HG03432 (cell line): ENCODE data around the gene STAB1.

Experiments used
- ATAC-seq: cut with Tn5 transposase; IDR thresholded peaks from one replicate; pipeline ENCODE4 v1.9.1; 2021; ENCODE audit warnings: mild to moderate bottlenecking, moderate library complexity; ENCODE audit not compliant: unreplicated experiment

The STAB1 gene

DNA sequence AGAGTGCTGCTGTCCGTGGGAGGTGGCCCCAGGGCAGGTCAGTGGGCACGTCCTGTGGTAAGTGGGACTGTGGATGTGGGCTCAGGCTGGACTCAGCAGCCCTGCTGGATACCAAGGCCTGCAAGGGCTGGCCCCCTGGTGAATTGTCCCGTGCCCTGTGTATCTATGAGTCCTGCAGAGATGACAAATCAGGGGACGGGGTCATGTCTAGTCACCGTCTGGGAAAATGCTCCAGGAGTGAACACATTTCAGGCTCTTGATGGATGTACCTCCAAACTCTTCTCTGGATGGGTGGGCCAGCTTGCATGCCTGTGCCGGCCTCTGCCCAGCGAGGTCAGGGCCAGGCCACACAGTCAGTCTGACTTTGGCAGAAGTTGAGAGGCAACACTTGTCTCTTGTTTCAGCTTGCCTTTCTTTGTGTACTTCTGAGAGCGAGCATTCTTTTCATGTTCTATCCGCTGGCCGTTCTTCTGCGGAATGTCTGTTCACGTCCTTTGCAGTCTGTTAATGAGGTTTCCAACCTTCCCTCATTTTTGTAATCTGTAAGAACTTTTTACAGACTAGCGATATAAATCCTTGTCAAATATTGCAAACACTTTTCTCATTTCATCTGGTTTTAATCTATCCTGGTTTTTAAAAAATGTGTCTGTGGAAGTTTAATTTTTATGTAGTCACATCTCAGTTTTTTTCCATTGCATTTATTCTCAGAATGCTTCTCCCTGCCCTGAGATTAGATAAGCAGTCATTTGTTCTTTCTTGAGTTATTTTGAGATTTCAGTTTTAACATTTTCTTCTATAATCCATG is 11.4 kb upstream of the STAB1 start:
- ATAC-seq: no peak

DNA sequence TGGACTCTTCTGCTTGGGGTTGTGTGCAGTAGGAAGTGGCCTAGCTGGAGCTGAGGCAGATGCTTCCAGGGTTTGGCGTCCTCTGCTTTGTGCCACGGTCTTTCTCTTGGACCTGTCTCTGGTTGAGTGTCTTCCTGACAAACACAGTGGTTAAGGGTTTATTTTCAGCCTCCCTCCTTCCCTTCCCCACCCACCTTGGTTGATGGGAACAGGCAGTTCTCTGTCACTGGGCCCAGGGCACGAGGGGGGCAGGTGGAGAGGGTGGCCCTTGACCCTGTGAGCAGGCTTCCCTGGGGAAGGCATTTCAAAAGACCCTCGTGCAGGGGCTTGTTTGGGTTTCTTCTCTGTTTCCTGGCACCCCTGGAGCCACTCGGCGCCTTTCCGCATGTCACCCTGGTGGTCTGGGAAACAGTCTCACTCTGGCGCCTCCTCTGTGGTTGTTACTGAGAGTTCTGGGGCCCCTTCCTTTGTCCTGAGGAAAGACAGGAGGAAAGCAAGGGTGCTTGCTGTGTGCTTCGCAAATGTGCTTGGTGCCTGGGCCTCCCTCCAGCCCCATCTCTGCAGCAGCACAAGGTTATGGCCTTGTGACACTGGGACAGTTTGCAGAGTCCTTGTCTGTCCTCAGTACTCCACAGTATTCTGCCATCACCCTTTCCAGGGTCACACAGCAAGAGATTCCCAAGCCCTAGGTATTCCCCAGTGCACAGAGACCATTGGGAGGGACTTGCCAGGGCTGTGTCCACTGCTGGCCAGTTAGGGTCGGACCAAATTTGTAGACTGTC is 10.3 kb upstream of the STAB1 start:
- no peak for ATAC-seq

DNA sequence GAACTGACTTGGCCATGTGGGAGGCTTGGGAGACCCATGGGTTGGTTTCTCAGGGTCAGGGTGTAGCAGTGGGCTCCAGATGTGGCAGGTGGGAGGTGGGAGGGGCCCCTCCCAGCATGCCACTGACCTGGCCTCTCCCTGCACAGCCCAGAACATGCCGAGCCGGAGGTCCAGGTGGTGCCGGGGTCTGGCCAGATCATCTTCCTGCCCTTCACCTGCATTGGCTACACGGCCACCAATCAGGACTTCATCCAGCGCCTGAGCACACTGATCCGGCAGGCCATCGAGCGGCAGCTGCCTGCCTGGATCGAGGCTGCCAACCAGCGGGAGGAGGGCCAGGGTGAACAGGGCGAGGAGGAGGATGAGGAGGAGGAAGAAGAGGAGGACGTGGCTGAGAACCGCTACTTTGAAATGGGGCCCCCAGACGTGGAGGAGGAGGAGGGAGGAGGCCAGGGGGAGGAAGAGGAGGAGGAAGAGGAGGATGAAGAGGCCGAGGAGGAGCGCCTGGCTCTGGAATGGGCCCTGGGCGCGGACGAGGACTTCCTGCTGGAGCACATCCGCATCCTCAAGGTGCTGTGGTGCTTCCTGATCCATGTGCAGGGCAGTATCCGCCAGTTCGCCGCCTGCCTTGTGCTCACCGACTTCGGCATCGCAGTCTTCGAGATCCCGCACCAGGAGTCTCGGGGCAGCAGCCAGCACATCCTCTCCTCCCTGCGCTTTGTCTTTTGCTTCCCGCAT is 7.9 kb upstream of the STAB1 start:
- no peak for ATAC-seq

DNA sequence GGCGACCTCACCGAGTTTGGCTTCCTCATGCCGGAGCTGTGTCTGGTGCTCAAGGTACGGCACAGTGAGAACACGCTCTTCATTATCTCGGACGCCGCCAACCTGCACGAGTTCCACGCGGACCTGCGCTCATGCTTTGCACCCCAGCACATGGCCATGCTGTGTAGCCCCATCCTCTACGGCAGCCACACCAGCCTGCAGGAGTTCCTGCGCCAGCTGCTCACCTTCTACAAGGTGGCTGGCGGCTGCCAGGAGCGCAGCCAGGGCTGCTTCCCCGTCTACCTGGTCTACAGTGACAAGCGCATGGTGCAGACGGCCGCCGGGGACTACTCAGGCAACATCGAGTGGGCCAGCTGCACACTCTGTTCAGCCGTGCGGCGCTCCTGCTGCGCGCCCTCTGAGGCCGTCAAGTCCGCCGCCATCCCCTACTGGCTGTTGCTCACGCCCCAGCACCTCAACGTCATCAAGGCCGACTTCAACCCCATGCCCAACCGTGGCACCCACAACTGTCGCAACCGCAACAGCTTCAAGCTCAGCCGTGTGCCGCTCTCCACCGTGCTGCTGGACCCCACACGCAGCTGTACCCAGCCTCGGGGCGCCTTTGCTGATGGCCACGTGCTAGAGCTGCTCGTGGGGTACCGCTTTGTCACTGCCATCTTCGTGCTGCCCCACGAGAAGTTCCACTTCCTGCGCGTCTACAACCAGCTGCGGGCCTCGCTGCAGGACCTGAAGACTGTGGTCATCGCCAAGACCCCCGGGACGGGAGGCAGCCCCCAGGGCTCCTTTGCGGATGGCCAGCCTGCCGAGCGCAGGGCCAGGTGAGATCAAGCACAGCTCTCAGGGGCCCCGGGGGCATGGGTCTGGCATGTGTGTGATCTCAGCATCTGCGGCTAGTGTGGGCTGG is 7.1 kb upstream of the STAB1 start:
- ATAC-seq: no peak

DNA sequence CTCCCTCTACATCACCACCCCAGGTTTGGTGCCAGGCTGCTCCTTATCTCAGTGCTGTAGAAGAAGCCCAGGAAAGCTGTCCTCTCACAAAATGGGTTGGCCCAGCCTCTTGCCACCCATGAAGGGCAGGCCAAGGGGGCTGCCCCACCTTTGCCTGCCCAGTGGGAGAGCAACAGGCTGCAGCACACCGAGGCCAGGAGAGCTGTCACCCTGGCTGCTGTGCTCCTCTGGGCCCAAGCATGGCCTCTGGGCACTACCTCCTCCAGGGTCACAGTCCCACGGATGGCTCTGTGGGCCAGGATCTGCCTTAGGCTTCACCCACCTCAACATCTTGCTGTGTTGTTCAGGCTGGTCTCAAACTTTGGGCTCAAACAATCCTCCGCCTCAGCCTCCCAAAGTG is 6.4 kb upstream of the STAB1 start:
- ATAC-seq: no peak

DNA sequence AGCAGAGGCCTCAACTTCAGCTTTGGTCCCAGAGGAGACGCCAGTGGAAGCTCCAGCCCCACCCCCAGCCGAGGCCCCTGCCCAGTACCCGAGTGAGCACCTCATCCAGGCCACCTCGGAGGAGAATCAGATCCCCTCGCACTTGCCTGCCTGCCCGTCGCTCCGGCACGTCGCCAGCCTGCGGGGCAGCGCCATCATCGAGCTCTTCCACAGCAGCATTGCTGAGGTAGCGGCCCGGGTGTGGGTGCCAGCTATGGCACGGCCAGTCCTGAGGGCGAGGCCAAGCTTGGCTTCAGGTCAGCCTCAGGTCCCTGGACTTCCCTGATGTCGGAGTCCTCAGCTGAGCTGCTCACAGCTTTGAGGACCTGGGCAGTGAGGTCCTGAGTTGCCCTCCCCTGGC is 5.7 kb upstream of the STAB1 start:
- ATAC-seq: no peak

DNA sequence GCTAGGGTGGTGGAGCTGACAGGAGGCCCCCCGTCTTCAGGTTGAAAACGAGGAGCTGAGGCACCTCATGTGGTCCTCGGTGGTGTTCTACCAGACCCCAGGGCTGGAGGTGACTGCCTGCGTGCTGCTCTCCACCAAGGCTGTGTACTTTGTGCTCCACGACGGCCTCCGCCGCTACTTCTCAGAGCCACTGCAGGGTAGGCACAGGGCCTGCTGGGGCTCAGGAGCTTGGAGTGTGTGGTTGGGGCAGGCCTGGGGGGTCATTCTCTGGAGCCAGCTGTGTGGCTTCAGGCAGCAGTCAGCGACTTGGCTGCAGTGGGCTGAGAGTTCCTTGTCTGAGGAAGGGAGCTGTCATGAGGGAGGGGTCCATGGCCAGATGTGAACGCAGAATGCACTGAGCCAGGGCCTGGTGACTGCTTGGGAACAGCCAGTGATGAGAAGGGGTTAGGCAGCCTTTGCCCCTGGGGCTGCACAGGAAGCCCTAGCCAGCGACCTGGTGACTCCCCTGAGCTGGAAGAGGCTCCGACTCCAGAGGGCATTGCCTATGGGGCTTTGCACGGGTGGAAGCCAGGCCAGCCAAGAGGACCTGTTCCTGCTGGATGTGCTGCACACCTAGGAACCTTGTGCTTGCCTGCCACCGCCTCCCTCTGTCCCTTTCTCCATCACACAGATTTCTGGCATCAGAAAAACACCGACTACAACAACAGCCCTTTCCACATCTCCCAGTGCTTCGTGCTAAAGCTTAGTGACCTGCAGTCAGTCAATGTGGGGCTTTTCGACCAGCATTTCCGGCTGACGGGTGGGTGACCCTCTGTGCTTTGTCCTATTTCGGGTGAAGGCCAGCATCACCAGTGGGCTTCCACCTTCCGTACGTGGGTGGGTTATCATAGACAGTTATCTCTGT is 4.9 kb upstream of the STAB1 start:
- no peak for ATAC-seq

DNA sequence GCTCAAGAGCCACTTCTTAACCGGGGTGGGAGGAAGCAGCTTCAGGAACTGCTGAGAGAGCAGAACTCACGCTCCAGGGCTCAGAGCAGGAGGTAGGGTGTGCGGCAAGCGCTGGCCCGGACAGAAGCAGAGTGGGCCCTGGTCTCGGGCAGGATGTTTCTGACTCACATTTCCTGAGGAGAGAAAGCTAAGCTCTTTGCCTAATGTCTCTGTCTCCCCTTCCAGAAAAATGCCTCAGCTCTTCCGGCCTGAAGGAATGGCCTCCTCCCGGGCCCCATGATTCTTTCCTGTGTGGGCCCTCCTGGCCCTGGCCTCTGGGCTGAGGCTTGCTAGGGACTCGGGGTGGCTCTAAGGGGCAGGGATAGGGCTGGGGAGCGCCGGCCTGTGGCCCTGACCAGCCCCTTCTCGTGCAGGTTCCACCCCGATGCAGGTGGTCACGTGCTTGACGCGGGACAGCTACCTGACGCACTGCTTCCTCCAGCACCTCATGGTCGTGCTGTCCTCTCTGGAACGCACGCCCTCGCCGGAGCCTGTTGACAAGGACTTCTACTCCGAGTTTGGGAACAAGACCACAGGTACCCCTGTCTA is 4.1 kb upstream of the STAB1 start:
- ATAC-seq: no peak

DNA sequence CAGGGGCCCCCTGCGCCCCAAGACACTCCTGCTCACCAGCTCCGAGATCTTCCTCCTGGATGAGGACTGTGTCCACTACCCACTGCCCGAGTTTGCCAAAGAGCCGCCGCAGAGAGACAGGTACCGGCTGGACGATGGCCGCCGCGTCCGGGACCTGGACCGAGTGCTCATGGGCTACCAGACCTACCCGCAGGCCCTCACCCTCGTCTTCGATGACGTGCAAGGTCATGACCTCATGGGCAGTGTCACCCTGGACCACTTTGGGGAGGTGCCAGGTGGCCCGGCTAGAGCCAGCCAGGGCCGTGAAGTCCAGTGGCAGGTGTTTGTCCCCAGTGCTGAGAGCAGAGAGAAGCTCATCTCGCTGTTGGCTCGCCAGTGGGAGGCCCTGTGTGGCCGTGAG is 3.1 kb upstream of the STAB1 start:
- ATAC-seq: no peak

DNA sequence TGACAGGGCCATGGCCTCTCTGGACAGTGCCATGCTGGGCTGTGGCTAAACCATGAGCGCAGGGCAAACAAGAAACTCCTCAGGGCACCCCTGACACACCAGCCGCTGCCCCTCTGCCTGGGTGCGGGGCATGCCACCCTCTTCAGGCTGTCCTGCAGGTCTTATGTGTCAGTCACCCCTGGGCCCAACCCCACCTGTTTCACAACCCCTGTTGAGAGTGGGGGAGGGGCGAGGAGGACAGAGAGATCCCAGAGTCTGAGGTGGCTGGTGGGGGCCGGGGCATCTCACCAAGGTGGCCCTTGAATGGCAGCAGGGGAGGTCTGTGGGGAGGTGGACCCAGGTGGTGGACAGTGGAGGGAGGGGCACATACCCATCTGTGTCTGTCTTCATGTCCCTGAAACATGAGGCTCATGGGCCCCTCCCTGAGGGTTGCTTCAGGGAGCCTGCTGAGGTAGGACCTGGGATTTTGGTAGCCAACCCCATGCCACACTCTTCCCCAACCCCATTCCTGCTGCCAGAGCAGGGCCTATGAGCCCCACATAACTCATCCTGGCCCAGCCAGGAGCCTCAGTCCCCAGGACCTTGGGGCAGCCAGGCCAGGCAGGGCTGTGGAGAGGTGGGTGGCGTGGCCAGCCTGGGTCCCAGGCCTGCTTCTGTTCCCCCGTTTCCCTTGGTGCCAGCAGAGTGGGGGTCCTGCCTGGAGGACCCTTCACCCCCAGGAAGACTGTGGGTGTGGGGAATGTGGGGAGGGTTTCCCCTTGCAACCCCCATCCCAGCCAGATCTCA is 1.7 kb upstream of the STAB1 start:
- ATAC-seq: no peak

DNA sequence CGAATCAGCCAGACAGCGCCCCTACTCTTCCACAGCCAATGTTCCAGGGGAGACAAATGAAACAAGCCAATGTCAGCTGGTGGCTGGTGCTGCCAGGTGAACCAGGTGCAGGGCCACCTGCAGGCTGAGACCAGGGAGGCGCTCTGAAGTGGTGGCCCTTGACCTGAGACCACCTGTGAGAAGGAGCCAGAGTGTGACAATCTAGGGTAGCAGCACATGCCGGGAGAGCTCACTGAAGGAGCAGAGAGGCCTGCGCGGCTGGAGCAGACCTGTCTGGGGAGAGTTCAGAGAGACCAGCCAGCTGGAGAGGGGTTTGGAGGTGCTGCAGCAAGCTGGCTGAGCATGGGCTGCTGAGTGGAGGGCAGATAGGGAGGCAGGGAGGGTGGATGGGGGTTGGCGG is 693 bp upstream of the STAB1 start:
- no peak for ATAC-seq

DNA sequence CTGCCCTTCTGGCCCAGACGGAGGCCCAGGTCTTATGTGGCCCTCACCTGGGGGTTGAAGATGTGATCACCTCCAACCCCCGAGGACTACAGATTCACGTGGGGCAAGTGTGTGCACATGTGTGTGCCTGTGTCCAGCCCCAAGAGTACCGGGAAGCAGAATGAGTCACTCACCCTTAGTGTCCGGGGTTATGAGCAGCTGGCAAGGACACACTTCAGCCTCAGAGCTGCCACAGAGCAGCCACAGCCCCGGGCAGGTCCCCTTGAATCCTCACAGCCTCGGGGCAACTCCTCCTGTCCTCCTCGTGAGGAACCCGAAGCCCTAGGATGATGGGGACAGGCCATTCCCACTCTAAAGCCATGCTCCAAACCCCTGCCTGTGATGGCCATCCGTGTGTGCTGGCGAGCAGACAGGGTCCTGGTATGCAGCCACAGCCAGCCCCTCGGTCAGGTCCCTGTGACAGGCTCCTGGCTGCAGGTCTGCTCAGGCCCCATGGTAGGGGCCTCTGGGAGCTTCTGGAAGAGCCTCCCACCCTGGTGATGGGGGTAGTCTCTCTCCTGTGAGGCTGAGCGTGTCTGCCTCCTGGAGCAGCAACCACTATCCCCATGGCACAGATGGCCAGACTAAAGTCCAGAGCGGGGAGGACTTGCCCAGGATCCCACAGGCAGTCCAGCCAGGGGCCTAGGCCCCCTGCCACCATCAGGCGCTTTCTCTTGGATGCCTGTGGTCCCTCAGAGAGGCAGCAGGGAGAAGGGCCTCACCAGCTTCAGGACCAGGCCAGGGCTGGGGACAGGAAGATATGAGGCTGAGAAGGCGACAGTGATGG is 852 bp downstream of the STAB1 start:
- ATAC-seq: no peak

DNA sequence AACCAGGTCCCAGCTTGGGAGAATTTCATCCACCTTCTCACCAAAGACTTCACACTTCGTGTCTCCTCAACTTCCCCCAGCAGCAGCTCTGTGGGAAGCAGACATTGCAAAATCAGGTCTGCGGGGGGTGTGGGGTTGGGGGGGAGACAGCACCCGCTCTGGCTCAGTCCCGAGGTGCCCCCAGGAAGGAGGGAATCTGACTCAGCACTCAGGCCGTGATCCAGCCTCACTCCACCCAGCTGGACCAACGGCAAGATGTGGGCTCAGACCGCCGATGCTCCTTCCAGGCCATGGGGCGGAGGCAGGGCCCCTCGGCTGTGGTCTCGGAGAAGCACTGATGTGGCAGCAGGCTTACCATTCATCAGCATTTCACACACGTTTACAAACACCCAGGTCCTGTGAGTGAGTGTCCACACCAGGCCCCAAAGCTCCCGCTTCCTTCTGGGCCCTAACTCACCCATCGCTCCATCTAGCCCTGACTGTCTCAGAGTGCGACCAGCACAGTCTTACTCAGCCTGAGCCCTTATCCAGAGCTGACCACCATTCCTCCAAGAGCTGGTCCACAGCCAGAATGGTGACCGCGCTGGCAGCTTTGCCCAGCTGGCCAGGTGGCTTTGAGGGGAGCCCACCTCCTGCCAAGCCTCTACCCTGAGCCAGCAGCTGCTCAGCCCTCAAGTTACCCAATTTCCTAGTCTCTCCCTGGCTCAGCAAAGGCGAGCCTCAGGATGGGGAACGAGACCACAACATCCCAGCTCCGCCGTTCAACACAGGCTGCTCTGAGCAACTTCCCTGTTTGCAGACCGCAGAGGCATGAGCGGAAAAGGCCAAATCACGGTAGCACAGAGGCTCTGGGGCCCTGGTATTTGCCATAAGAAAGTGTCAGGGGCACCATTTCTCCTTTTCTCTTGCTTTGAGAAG is 3.3 kb downstream of the STAB1 start:
- ATAC-seq: no peak

DNA sequence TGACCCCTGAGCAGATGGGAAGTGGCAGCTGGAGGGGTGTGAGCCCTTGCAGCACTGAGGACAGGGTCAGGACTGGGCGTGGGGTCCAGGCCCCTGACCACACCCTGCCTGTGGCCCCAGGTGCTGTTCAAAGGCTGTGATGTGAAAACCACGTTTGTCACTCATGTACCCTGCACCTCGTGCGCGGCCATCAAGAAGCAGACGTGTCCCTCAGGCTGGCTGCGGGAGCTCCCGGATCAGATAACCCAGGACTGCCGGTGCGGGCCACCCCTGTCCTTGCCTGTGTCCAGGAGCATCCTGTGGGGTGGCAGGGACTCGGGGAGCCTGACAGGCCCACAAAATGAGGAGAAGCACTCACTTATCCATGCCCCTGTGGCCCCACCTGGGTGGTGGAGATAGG is 5.9 kb downstream of the STAB1 start:
- ATAC-seq: no peak

DNA sequence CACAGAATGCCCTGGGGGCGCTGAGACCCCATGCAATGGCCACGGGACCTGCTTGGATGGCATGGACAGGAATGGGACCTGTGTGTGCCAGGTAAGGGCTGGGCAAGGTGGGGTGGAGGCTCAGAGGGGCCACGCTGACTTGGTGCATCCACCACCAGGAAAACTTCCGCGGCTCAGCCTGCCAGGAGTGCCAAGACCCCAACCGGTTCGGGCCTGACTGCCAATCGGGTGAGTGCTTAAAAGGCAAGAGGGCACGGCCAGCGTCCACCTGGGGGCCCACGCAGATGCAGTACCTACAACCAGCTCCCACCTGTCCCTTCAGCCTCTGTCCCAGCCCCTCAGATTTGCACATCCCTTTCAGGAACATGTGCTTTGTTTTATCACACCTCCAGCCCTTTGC is 6.9 kb downstream of the STAB1 start:
- ATAC-seq: no peak

DNA sequence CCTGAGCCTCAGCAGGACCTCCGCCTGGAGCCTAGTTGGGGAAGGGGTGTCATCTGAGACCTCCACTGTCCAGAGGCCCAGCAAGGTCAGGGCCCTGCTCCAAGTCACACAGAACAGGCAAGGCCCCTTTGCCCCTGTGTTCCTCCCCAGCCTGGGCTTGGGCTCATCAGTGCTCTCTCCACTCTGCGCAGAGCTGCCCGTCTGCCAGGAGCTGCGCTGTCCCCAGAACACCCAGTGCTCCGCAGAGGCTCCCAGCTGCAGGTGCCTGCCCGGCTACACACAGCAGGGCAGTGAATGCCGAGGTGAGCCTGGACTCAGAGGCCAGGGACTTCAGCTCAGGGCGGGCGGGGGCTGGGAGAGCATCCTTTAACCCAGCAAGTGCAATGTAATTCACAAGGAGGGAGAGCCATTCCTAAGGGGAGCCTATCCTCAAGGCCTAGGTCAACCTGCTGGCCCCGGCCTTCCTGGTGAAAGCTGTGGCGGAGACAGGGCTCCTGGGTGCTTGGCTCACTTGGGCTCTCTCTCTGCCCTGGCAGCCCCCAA is 7.7 kb downstream of the STAB1 start:
- ATAC-seq: no peak
